Measurements from ENCODE around the gene POR. TPM values are rescaled to one million over a fixed set of nuclear protein-coding genes. Genes with fewer than 3 reads are reported as not detected.

The POR gene
- total and polyA plus RNA-seq, 2 of the 13 experiments (the other 11 are each of a cell fraction or from before 2014, with no cell fraction given) = 145 to 266 TPM

GRCh38 chr7:75920431-75921161 is 5.6 kb downstream of the POR start (continued):
- TF ChIP-seq RERE (CRISPR knock-in tag; IDR thresholded peaks at IDR 0.05; ENCODE audit: low read depth) (peak; percentile 87), ATF1 (CRISPR knock-in tag; IDR thresholded peaks at IDR 0.05) (peak; percentile 89), SNAPC5 (CRISPR knock-in tag; IDR thresholded peaks at IDR 0.05; ENCODE audit: borderline replicate concordance) (no peak), ATAD3A (CRISPR knock-in tag; IDR thresholded peaks at IDR 0.05) (no peak), SNAPC2 (CRISPR knock-in tag; IDR thresholded peaks at IDR 0.05) (no peak), NFIB (CRISPR knock-in tag; IDR thresholded peaks at IDR 0.05; ENCODE audit: borderline replicate concordance) (no peak), ZNF142 (CRISPR knock-in tag; IDR thresholded peaks at IDR 0.05) (0 out of 2 replicates have a peak, but pooled peaks have one; percentile 45), ZNF572 (CRISPR knock-in tag; IDR thresholded peaks at IDR 0.05) (no peak)
